HepG2 (cell line): ENCODE results near the gene SF3B6. TPM values are rescaled to one million over a fixed set of nuclear protein-coding genes. Genes with fewer than 3 reads are reported as not detected.

ENCODE experiments used
- ARID2 ChIP-seq: sonication (generic); formaldehyde crosslinking; IDR thresholded peaks from 2 replicates; pipeline ENCODE4 v1.8.1; 2022; ENCODE audit warnings: mild to moderate bottlenecking, missing genetic modification reagents, borderline replicate concordance
- HNRNPUL1 ChIP-seq: fragments of 200-400 bp; formaldehyde crosslinking; IDR thresholded peaks from 2 replicates; pipeline ENCODE4 v1.6.1; 2017; ENCODE audit warnings: low read depth, mild to moderate bottlenecking, low read length, moderate library complexity
- ISL2 ChIP-seq: sonication (generic); formaldehyde crosslinking; IDR thresholded peaks from 2 replicates; pipeline ENCODE4 v1.5.0; 2020; ENCODE audit warnings: missing genetic modification reagents
- MATR3 ChIP-seq: sonication (generic); formaldehyde crosslinking; IDR thresholded peaks from 2 replicates; pipeline ENCODE4 v1.4.0; 2020; ENCODE audit warnings: missing genetic modification reagents
- NR3C1 ChIP-seq: sonication (generic); formaldehyde crosslinking; IDR thresholded peaks from 2 replicates; pipeline ENCODE4 v1.4.0; 2020; ENCODE audit warnings: missing genetic modification reagents
- NRL ChIP-seq: sonication (generic); formaldehyde crosslinking; IDR thresholded peaks from 2 replicates; pipeline ENCODE4 v1.5.0; 2020; ENCODE audit warnings: missing genetic modification reagents, mild to moderate bottlenecking, moderate library complexity, borderline replicate concordance
- PREB ChIP-seq: sonication (generic); formaldehyde crosslinking; IDR thresholded peaks from 2 replicates; pipeline ENCODE4 v1.4.0; 2020; ENCODE audit warnings: missing genetic modification reagents
- RNF219 ChIP-seq: sonication (generic); formaldehyde crosslinking; IDR thresholded peaks from 2 replicates; pipeline ENCODE4 v1.5.0; 2020; ENCODE audit warnings: mild to moderate bottlenecking, missing genetic modification reagents
- ZBED4 ChIP-seq: sonication (generic); formaldehyde crosslinking; IDR thresholded peaks from 2 replicates; pipeline ENCODE4 v1.4.0; 2020; ENCODE audit warnings: missing genetic modification reagents, borderline replicate concordance
- ZBTB25 ChIP-seq: IDR thresholded peaks from 2 replicates; pipeline ENCODE4 v1.6.1; 2018; ENCODE audit warnings: missing genetic modification reagents
- ZNF512B ChIP-seq: sonication (generic); formaldehyde crosslinking; IDR thresholded peaks from 2 replicates; pipeline ENCODE4 v1.5.1; 2020; ENCODE audit warnings: missing genetic modification reagents, mild to moderate bottlenecking, borderline replicate concordance
- ZNF800 ChIP-seq: sonication (generic); formaldehyde crosslinking; IDR thresholded peaks from 2 replicates; pipeline ENCODE4 v1.4.0; 2020; ENCODE audit warnings: missing genetic modification reagents
- polyA plus RNA-seq, 8 experiments: library from polyadenylated mRNA; depleted of rRNA in 3 of 8; stranded (reverse) in 7 of 8; unstranded in 1 of 8; fragments of >200 nt; fragmentation: Illumina TruSeq in 4 of 8; extraction: Trizol in 4 of 8; gene quantifications; 2 replicates each; pipeline versions ENCODE4 v1.2.1 to v1.2.3, GENCODE V29; 2011 to 2016; ENCODE audit warnings: low read depth in 4 of 8, missing spikeins in 1 of 8, mixed read lengths in 1 of 8; ENCODE audit not compliant: insufficient read depth in 1 of 8
- total RNA-seq, 5 experiments: library from RNA; depleted of rRNA; stranded (reverse); fragments of >200 nt; fragmentation: Illumina TruSeq; extraction: Trizol; gene quantifications; 2 replicates each; pipeline ENCODE4 v1.2.3, GENCODE V29; 2016; ENCODE audit warnings: low read depth in 1 of 5

SF3B6 gene
- total and polyA plus RNA-seq, 2 of the 13 experiments (the other 11 are each of a cell fraction or from before 2014, with no cell fraction given) = 177 to 182 TPM

GRCh38 chr2:24123195-24123921, 47.2 kb upstream of the SF3B6 start, which contains the start of the genes FAM228B and PFN4 (continued):
- no peak for TF ChIP-seq PREB (CRISPR knock-in tag)
- peak; percentile 58; the same call in 1 of the 2 replicates for TF ChIP-seq ZNF800 (CRISPR knock-in tag)
- TF ChIP-seq ZNF512B = 0 out of 2 replicates have a peak, but pooled peaks have one; percentile 36
- no peak for TF ChIP-seq NR3C1 (CRISPR knock-in tag)
- TF ChIP-seq MATR3 (CRISPR knock-in tag) = no peak
- no peak for TF ChIP-seq HNRNPUL1
- 0 out of 2 replicates have a peak, but pooled peaks have one; percentile 17 for TF ChIP-seq ISL2 (CRISPR knock-in tag)
- no peak; the same call in 1 of the 2 replicates for TF ChIP-seq RNF219 (CRISPR knock-in tag)
- no peak for TF ChIP-seq ZBTB25 (CRISPR knock-in tag)
- TF ChIP-seq ZBED4 = peak; percentile 82; the same call in 1 of the 2 replicates
- TF ChIP-seq ARID2 (CRISPR knock-in tag) = no peak
- TF ChIP-seq NRL (CRISPR knock-in tag) = peak; percentile 9; the same call in 1 of the 2 replicates
